GM20000 (cell line): Measurements from ENCODE around the gene LRIF1.
"Not testable (repeated sequence)": the region's sequence is repeated elsewhere in the genome, so short reads cannot be mapped to it uniquely, and the experiment has no call there.

Source experiments
- DNase-seq: peaks from one replicate; pipeline ENCODE4 v3.0.0; 2012; ENCODE audit warnings: low spot score
- CTCF ChIP-seq: IDR thresholded peaks from 2 replicates; pipeline ENCODE4 v1.5.1; 2012; ENCODE audit warnings: mild to moderate bottlenecking, control low read depth; ENCODE audit errors: extremely low read depth, missing control alignments

The LRIF1 gene

DNA sequence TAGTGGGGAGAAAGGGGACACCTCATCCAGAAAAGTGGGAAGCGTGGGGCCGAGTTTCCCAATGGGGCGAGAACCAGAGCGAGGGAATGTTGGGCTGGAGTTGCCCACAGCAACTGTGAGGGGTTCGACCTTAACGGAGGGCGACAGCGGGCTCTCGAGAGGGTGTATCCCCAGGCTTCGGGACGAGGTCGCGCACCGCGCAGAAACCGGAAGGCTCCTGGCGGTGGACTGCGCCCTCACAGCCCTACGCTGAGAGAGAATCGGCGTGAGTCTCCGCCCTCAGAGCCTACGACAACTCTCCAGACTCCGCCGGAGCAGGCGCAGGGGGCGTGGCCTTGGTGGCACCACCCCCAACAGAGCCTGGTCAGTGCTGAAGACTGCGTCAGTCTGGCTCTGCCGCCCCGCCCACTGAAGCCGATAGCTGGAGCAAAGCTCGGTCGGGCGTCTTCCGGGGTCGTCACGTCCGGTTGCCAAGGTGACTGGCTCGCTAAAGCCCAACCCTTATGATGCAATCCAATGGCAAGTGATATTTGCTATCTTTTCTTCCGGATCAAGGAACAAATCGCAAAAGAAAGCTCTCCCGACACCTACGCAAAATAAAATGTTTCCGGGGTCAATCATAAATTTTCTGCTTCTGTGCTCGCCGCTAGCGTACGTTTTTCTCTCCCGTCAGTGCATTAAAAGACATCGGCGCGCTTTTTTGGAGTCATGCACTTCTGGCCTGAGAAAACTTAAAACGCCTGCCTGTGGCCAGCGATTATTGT is at the start of gene LRIF1:
Gene LRIF1 (minus strand): TSS at position 232 of the 764 bp plus-strand sequence. CDS start 234 bp downstream, outside the sequence.
- peak; percentile 92 for DNase-seq
- TF ChIP-seq CTCF, result no peak

GRCh38 chr1:111008031-111008430 is 44.3 kb upstream of the LRIF1 start:
- no peak for DNase-seq
- no peak for TF ChIP-seq CTCF

- DNase-seq, result no peak
- TF ChIP-seq CTCF, result no peak
Observed at GRCh38 chr1:111006556-111006955, 42.8 kb upstream of the LRIF1 start.

DNA sequence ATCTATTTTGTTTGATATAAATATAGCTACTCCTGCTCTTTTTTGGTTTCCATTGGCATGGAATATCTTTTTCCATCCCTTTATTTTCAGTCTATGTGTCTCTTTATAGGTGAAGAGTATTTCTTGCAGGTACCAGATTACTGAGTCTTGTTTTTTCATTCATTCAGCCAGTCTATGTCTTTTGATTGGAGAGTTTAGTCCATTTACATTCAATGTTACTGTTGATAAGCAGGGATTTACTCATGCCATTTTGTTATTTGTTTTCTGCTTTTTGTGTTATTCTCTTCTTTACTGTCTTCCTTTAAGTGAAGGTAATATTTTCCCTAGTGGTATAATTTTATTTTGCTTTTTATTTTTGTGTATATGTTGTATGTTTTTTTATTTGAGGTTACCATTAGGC is 35.9 kb upstream of the LRIF1 start:
- DNase-seq, result not testable (repeated sequence)

GRCh38 chr1:110992329-110992728 is 28.6 kb upstream of the LRIF1 start:
- DNase-seq, result peak; percentile 32

DNA sequence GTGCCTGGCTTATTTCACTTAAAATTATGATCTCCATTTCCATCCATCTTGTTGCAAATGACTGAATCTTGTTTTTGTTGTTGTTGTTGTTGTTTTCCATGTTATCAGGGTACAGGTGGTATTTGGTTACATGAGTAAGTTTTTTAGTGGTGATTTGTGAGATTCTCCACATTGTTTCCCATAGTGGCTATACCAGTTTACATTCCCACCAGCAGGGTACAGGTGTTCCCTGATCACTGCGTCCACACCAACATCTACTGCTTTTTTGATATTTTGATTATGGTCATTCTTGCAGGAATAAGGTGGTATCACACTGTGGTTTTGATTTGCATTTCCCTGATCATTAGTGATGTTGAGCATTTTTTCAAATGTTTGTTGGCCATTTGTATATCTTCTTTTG is 27.6 kb upstream of the LRIF1 start:
- not testable (repeated sequence) for DNase-seq

DNA sequence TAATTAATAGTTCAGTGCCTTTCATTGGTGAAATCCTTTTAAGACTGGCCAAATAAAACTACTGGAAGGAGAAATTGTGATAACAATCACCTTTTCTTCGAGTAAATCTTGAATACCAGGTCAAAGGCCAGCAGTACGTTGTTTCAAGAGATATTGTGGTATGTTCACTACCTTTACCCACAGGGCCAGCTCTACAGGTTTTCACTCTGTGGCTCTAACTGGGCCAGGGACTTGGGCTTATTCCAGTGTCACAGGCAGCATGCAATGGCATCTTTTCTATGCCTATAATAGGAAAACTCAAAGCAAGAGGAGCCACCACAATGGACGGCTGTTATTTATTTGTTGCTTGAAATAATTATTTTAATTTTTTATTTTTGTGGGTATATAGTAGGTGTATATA is 26.8 kb upstream of the LRIF1 start:
- DNase-seq, result no peak
- TF ChIP-seq CTCF, result no peak

DNA sequence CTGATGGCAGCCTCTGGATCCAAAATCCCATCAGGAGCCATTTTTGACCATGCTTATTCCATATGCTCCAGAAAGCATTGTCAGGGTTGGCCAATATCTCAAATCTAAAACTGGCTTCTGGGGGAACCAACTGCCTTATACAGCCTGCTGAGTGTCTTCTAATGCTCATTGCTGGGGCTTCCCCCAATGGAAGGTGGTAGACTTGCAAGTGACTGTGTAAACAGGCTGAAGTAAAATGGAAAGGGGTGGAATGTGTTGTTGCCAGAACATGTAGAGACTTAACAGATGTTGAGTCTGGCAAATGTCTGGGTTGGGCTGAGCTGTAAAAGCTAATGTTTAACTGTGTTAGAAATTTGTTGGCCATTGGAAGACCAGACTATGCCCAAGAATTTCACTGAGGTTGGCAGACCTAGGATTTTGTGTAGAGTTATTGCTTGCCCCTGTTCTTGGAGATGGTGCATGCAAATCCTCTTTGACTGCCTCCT is 22.7 kb upstream of the LRIF1 start:
- DNase-seq, result no peak

More for the DNA sequence above, 22.7 kb upstream of the LRIF1 start:
- no peak for TF ChIP-seq CTCF
